Activated CD8-positive, alpha-beta T cell treated with anti-CD3 and anti-CD28 coated beads for 36 hours (primary cell): ENCODE results near the gene PTAR1. TPM values are rescaled to one million over a fixed set of nuclear protein-coding genes. Genes with fewer than 3 reads are reported as not detected.

Experiments used
- ATAC-seq: fragments of 200-7000 bp; cut with Tn5 transposase; one replicate; pipeline ENCODE4 v1.10.0; 2021; ENCODE audit warnings: mild to moderate bottlenecking, moderate library complexity
- CTCF ChIA-PET: fragments of 350-600 bp; sonication (Branson Sonifier 250); formaldehyde crosslinking; loops from one replicate; lab custom pipeline; 2021; ENCODE audit warnings: antibody characterized with exemption; lab: Charles Lee
- POLR2A ChIA-PET: fragments of 350-600 bp; sonication (Branson Sonifier 250); formaldehyde crosslinking; loops from one replicate; lab custom pipeline; 2021; ENCODE audit warnings: antibody characterized with exemption; lab: Charles Lee
- DNase-seq: peaks from one replicate; pipeline ENCODE4 v3.0.0-alpha.2; 2020
- H3K27ac Mint-ChIP-seq: one replicate; pipeline ENCODE4 v1.8.0; 2021; ENCODE audit warnings: mild to moderate bottlenecking, mixed read lengths
- H3K27me3 Mint-ChIP-seq: one replicate; pipeline ENCODE4 v1.8.0; 2021; ENCODE audit warnings: mixed read lengths
- H3K36me3 Mint-ChIP-seq: one replicate; pipeline ENCODE4 v1.8.0; 2021; ENCODE audit warnings: low read depth, mixed read lengths
- H3K4me1 Mint-ChIP-seq: one replicate; pipeline ENCODE4 v1.8.0; 2021; ENCODE audit warnings: low read depth, mixed read lengths
- H3K4me3 Mint-ChIP-seq: one replicate; pipeline ENCODE4 v1.8.0; 2021; ENCODE audit warnings: mild to moderate bottlenecking, moderate library complexity, mixed read lengths
- H3K9me3 Mint-ChIP-seq: one replicate; pipeline ENCODE4 v1.8.0; 2021; ENCODE audit warnings: mixed read lengths
- CTCF ChIP-seq: fragments of 200-600 bp; IDR thresholded peaks from one replicate; pipeline ENCODE4 v1.8.0; 2022; ENCODE audit warnings: antibody characterized with exemption, mild to moderate bottlenecking
- intact Hi-C: fragments of 100-400 bp; cut with micrococcal nuclease; formaldehyde crosslinking; loops from one replicate; pipeline ENCODE4 v1.10.0; 2022
- total RNA-seq, 2 experiments: library from RNA; stranded (reverse); gene quantifications; one replicate each; pipeline ENCODE4 v1.2.3, GENCODE V29; 2021

PTAR1 gene
- total RNA-seq, 2 experiments from 2014 or later: 38.2 to 42.7 TPM

DNA sequence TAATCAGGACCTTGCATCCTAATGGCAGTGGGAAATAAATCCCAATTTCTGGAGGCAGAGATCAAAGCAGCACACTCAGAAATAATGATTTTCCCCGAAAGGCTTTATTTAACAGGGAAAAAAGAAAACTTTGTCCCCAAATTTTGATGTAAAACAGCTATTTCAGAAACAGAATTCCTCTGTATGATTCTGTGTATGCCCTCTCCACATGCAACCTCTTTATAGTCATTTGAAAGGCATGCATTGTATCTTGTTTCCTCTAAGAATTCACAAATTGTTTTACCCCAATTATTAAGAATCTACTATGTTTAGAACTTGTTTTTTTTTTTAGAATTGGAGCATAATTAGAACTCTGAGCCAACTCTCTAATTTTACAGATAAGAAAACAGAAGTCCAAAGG lies 2.7 kb upstream of the PTAR1 start:
- Mint-ChIP-seq H3K36me3 (peaks cover 11% of the 10 kb centered on the region), H3K4me1 (peaks cover 8% of the 10 kb centered on the region), H3K27ac (no peak overlapping the region), H3K9me3 (no peaks in the 10 kb centered on the region), H3K27me3 (no peaks in the 10 kb centered on the region), H3K4me3 (no peak overlapping the region)
- intact Hi-C loops: no loop called here
- DNase-seq (no peak), ATAC-seq (no peak)
- POLR2A ChIA-PET: no interaction called here
- TF ChIP-seq CTCF: no peak
- CTCF ChIA-PET: no interaction called here

- Mint-ChIP-seq H3K27me3 (no peaks in the 10 kb centered on the region), H3K4me3 (peak overlapping the region; percentile 97), H3K9me3 (no peaks in the 10 kb centered on the region), H3K4me1 (peaks cover 26% of the 10 kb centered on the region), H3K36me3 (peaks cover 15% of the 10 kb centered on the region), H3K27ac (peak overlapping the region; percentile 94)
- no peak for TF ChIP-seq CTCF
- ChIA-PET POLR2A (interaction anchor here (0.9 to 2.0 kb wide), 4 partner anchors 32 to 499 kb away, joined by 3 to 6 read pairs (median 4); partner anchors contain the start of gene SMC5), CTCF (interaction anchor here (1.0 kb wide), 2 partner anchors 9 to 162 kb away, joined by 3 to 4 read pairs; no protein-coding TSS in a partner anchor)
- DNase-seq (no peak), ATAC-seq (no peak)
- intact Hi-C loops: no loop called here
Observed at GRCh38 chr9:69760278-69760610, 433 bp upstream of the PTAR1 start.

DNA sequence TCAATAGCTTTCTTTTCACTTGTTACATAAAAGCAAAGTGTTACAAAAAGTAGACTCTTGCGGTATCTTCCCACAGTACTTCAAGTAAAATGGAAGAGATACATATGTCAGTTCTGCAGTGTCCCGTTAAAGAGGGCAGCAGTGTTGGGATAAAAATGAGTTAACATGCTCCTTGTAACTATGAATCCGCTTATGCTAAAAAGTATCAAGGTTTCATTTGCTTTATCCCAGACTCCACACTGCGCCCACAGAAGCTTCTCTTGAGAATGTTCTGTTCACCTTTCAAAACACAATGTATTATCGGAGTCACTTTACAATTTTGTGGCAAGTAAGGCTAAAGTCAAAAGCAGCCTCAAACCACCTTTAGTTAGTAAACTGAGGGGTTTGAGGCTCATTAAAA lies 790 bp downstream of the PTAR1 start:
- CTCF ChIA-PET: interaction anchor here (1.4 kb wide), 1 partner anchor 86 kb away, joined by 6 read pairs; no protein-coding TSS in a partner anchor
- POLR2A ChIA-PET: interaction anchor here (0.6 to 2.0 kb wide), 3 partner anchors 11 to 500 kb away, joined by 3 to 6 read pairs (median 4); partner anchors contain the start of gene SMC5
- no peak for TF ChIP-seq CTCF
- H3K27ac Mint-ChIP-seq: peak overlapping the region; percentile 94
- H3K36me3 Mint-ChIP-seq: peaks cover 18% of the 10 kb centered on the region
- H3K4me1 Mint-ChIP-seq: peaks cover 31% of the 10 kb centered on the region
- H3K4me3 Mint-ChIP-seq: peak overlapping the region; percentile 97
- intact Hi-C loops: loop anchor here (10.0 kb wide), 1 partner anchor 84 kb away; the partner anchor contains the start of gene APBA1
- ATAC-seq (no peak), DNase-seq (peak; percentile 2)
- no peaks in the 10 kb centered on the region for H3K9me3 Mint-ChIP-seq
- H3K27me3 Mint-ChIP-seq: no peaks in the 10 kb centered on the region

DNA sequence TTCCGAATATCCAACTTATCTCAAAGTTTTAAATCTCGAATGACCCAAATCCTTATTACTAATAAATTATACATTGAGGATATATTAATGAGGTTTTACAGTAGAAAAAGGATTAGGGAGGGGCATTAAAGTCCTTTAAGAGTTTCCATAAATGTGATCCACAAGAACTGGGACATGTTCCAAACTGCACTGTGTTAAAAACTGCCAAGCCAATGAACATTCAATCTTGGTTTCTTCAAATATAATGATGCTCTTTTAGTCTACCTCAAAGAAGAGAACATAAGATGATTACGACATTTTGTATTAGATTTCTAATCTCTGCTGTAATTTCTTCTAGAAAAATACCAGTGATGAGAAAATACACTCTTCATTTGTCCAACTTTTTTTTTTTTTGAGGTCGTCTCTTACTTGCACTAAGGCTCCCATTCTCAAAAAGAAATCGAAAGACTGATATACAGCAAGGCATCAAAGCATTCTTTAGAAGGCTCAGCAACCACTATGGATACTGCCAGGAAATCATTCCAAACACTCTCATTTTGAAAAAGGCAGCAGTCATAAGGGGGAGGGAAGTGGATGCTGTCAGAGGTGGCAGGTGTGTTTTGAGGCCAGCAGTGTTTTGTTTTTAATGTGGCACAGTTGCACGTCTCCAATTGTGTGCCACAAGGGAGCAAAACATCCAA lies 1.7 kb downstream of the PTAR1 start:
- TF ChIP-seq CTCF: no peak
- peak overlapping the region; percentile 97 for H3K4me3 Mint-ChIP-seq
- H3K27ac Mint-ChIP-seq: peak overlapping the region; percentile 55
- H3K27me3 Mint-ChIP-seq: no peaks in the 10 kb centered on the region
- ChIA-PET POLR2A (interaction anchor here (0.6 to 2.0 kb wide), 2 partner anchors 11 to 501 kb away, joined by 3 to 4 read pairs; partner anchors contain the start of gene SMC5), CTCF (interaction anchor here (1.4 to 1.5 kb wide), 2 partner anchors 85 to 161 kb away, joined by 3 to 6 read pairs; no protein-coding TSS in a partner anchor)
- DNase-seq (no peak), ATAC-seq (no peak)
- H3K4me1 Mint-ChIP-seq: peaks cover 39% of the 10 kb centered on the region
- intact Hi-C loops: loop anchor here (10.0 kb wide), 1 partner anchor 83 kb away; the partner anchor contains the start of gene APBA1
- H3K36me3 Mint-ChIP-seq: peaks cover 18% of the 10 kb centered on the region
- H3K9me3 Mint-ChIP-seq: no peaks in the 10 kb centered on the region

DNA sequence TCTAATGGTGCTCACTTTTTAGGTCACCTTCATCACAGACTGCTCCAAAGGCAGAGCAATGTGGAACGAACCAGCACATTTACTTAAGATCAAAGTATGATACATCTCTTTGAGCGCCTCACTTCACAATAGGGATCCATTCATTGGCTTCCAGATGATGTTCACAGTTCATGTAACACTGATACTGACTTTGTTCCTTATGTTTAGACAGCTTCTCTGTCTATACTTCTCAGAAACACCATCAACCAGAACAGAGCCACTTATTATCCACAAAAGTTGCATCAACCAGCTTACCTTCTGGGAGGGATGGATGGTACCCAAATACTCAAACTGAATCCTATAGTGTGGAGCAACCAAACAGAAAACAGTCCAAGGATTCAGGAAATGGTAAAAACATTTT lies 4.6 kb downstream of the PTAR1 start:
- Mint-ChIP-seq H3K9me3 (no peaks in the 10 kb centered on the region), H3K27ac (no peak overlapping the region), H3K27me3 (no peaks in the 10 kb centered on the region), H3K4me3 (no peak overlapping the region), H3K4me1 (peaks cover 45% of the 10 kb centered on the region), H3K36me3 (peaks cover 28% of the 10 kb centered on the region)
- CTCF ChIA-PET: no interaction called here
- TF ChIP-seq CTCF: no peak
- ATAC-seq: no peak
- intact Hi-C loops: loop anchor here (10.0 kb wide), 1 partner anchor 80 kb away; the partner anchor contains the start of gene APBA1
- POLR2A ChIA-PET: no interaction called here
- DNase-seq: no peak
